GM12878 (cell line): ENCODE data around the gene TMEM250. TPM values are rescaled to one million over a fixed set of nuclear protein-coding genes. Genes with fewer than 3 reads are reported as not detected.

ENCODE experiments used
- BACH1 ChIP-seq: fragments of 450-650 bp; IDR thresholded peaks from 2 replicates; pipeline ENCODE4 v1.6.1; 2017; ENCODE audit warnings: mild to moderate bottlenecking, borderline replicate concordance
- CTCF ChIP-seq, 3 experiments: IDR thresholded peaks in 2 of 3; conservative IDR thresholded peaks in 1 of 3; 2 replicates each; pipeline ENCODE4 v1.5.1; 2011; ENCODE audit warnings: low read depth in 3 of 3, low read length in 3 of 3, mild to moderate bottlenecking in 3 of 3, control low read depth in 2 of 3, moderate library complexity in 2 of 3, inconsistent platforms in 1 of 3, mixed read lengths in 1 of 3; ENCODE audit not compliant: control insufficient read depth in 2 of 3, insufficient read depth in 1 of 3; ENCODE audit errors: extremely low read depth in 1 of 3
- PRDM15 ChIP-seq: fragments of 450-650 bp; formaldehyde crosslinking; IDR thresholded peaks from 2 replicates; pipeline ENCODE4 v1.4.0; 2020; ENCODE audit warnings: mild to moderate bottlenecking, moderate library complexity
- RFX5 ChIP-seq: IDR thresholded peaks from 2 replicates; pipeline ENCODE4 v1.6.1; 2011; ENCODE audit warnings: low read depth, low read length, improper control_type of control experiment
- TCF12 ChIP-seq: IDR thresholded peaks from 2 replicates; pipeline ENCODE4 v1.6.1; 2011; ENCODE audit warnings: low read depth, mild to moderate bottlenecking, low read length
- ZNF24 ChIP-seq: fragments of 450-650 bp; IDR thresholded peaks from 2 replicates; pipeline ENCODE4 v1.6.1; 2017; ENCODE audit warnings: antibody characterized with exemption, mild to moderate bottlenecking
- polyA plus RNA-seq, 11 experiments: library from polyadenylated mRNA; depleted of rRNA in 4 of 11; unstranded in 6 of 11; stranded (reverse) in 5 of 11; fragments of >200 nt; fragmentation: Nextera tagmentation in 4 of 11; fragmentation: Illumina TruSeq in 1 of 11; extraction: Ambion mirVana in 4 of 11; extraction: Trizol in 1 of 11; gene quantifications; 1 replicate in 1 of 11; 2 replicates in 10 of 11; pipeline versions ENCODE4 v1.2.1 to v1.2.3, GENCODE V29; 2011 to 2016; ENCODE audit warnings: inconsistent platforms in 2 of 11, missing spikeins in 2 of 11, low read depth in 1 of 11
- total RNA-seq, 4 experiments: library from RNA; depleted of rRNA in 3 of 4; stranded (reverse); fragments of >200 nt in 3 of 4; fragmentation: Illumina TruSeq in 1 of 4; extraction: Trizol in 1 of 4; gene quantifications; 2 replicates each; pipeline versions ENCODE4 v1.2.1 to v1.2.3, GENCODE V29; 2013 to 2021

The TMEM250 gene
- total and polyA plus RNA-seq, 10 of the 15 experiments (the other 5 are each of a cell fraction or from before 2014, with no cell fraction given), result 0.39 to 39.9 (median 8.5) TPM

- TF ChIP-seq CTCF (IDR thresholded peaks at IDR 0.05 in 2 of 3, conservative IDR thresholded peaks at IDR 0.05 in 1 of 3; ENCODE audit: control insufficient read depth in 2 of 3, extremely low read depth in 1 of 3, insufficient read depth in 1 of 3, low read depth in 3 of 3, low read length in 3 of 3) (peak in 2 of 3 experiments; percentile 9 to 19; a peak in 2 of 6 replicates), RFX5 (0 out of 2 replicates have a peak, but pooled peaks have one; percentile 47), BACH1 (peak; percentile 85), ZNF24 (peak; percentile 59), PRDM15 (CRISPR knock-in tag) (no peak), TCF12 (peak; percentile 99)
Observed at GRCh38 chr9:136109351-136110081, 9.2 kb downstream of the TMEM250 start (continued).
